H54 (cell line): ENCODE results near the gene RPP25.

Experiments used
- DNase-seq: peaks from one replicate; pipeline ENCODE4 v3.0.0; 2011; ENCODE audit warnings: low spot score, mixed read lengths; ENCODE audit not compliant: insufficient read length
- FAIRE-seq: peaks from 3 replicates; lab custom pipeline; 2011; peaks lifted over from hg19 to GRCh38; lab: Jason Lieb, UNC
- POLR2A ChIP-seq: IDR thresholded peaks from 2 replicates; pipeline ENCODE4 v1.6.1; 2011; ENCODE audit warnings: low read depth, mild to moderate bottlenecking, low read length

The RPP25 gene

GRCh38 chr15:74956648-74957475, at the start of gene RPP25:
Gene RPP25 (minus strand): TSS chr15:74956772. CDS start chr15:74956583, 189 bp downstream.
- FAIRE-seq (no peak), DNase-seq (no peak)
- no peak for TF ChIP-seq POLR2A

GRCh38 chr15:75002398-75002797, 45.8 kb upstream of the RPP25 start:
- DNase-seq (no peak), FAIRE-seq (no peak)
- no peak for TF ChIP-seq POLR2A

GRCh38 chr15:75001310-75001709, 44.7 kb upstream of the RPP25 start:
- no peak for FAIRE-seq
- TF ChIP-seq POLR2A = no peak
- no peak for DNase-seq

- no peak for TF ChIP-seq POLR2A
- FAIRE-seq (no peak), DNase-seq (no peak)
These were observed 41.0 kb upstream of the RPP25 start for GRCh38 chr15:74997543-74997942.

GRCh38 chr15:74997141-74997540, 40.6 kb upstream of the RPP25 start:
- FAIRE-seq (no peak), DNase-seq (no peak)

GRCh38 chr15:74995779-74996765, 39.5 kb upstream of the RPP25 start:
- DNase-seq (no peak), FAIRE-seq (no peak)
- no peak for TF ChIP-seq POLR2A

More at GRCh38 chr15:74997141-74997540, 40.6 kb upstream of the RPP25 start:
- TF ChIP-seq POLR2A = no peak

- DNase-seq (peak; percentile 89), FAIRE-seq (no peak)
- peak; percentile 22; the same call in 1 of the 2 replicates for TF ChIP-seq POLR2A
These were observed 38.7 kb upstream of the RPP25 start, which contains the start of gene SCAMP5 for GRCh38 chr15:74995182-74995778. Gene SCAMP5 (plus strand): TSS chr15:74995563. CDS start chr15:75011840, 16,277 bp downstream.

GRCh38 chr15:74994685-74995084, 38.1 kb upstream of the RPP25 start:
- no peak for FAIRE-seq
- no peak for DNase-seq
- no peak for TF ChIP-seq POLR2A

GRCh38 chr15:74994236-74994635, 37.7 kb upstream of the RPP25 start:
- FAIRE-seq (no peak), DNase-seq (no peak)
- no peak for TF ChIP-seq POLR2A

- TF ChIP-seq POLR2A = no peak
- FAIRE-seq = no peak
- DNase-seq = no peak
These were observed 36.0 kb upstream of the RPP25 start for GRCh38 chr15:74992619-74993018.

- no peak for FAIRE-seq
- TF ChIP-seq POLR2A = no peak
These were observed 33.0 kb upstream of the RPP25 start for GRCh38 chr15:74989527-74989926.

GRCh38 chr15:74988007-74988800, 31.6 kb upstream of the RPP25 start:
- no peak for DNase-seq
- TF ChIP-seq POLR2A = no peak
- no peak for FAIRE-seq

More at GRCh38 chr15:74989527-74989926, 33.0 kb upstream of the RPP25 start:
- no peak for DNase-seq
